ENCODE data around the gene DCLK1.

Gene DCLK1

GRCh38 chr13:35723053-35723461 is 408.1 kb downstream of the DCLK1 start:
- in situ Hi-C loops (cut with MboI; ENCODE audit: low sequenced_read_pairs): no loop called here

GRCh38 chr13:35722458-35723052 is 408.6 kb downstream of the DCLK1 start:
- in situ Hi-C loops (cut with MboI; ENCODE audit: low sequenced_read_pairs): no loop called here

GRCh38 chr13:35720690-35721554 is 410.3 kb downstream of the DCLK1 start:
- in situ Hi-C loops (cut with MboI; ENCODE audit: low sequenced_read_pairs): no loop called here

GRCh38 chr13:35720290-35720689 is 410.9 kb downstream of the DCLK1 start:
- in situ Hi-C loops (cut with MboI; ENCODE audit: low sequenced_read_pairs): no loop called here
